Activated CD4-positive, alpha-beta T cell treated with anti-CD3 and anti-CD28 coated beads for 24 hours (primary cell): ENCODE data around the gene MAST4.

Experiments
- DNase-seq, 2 donors: peaks; one replicate each; pipeline ENCODE4 v3.0.0-alpha.2; 2020; ENCODE audit warnings: low read depth in 2 of 2

Gene MAST4

DNA sequence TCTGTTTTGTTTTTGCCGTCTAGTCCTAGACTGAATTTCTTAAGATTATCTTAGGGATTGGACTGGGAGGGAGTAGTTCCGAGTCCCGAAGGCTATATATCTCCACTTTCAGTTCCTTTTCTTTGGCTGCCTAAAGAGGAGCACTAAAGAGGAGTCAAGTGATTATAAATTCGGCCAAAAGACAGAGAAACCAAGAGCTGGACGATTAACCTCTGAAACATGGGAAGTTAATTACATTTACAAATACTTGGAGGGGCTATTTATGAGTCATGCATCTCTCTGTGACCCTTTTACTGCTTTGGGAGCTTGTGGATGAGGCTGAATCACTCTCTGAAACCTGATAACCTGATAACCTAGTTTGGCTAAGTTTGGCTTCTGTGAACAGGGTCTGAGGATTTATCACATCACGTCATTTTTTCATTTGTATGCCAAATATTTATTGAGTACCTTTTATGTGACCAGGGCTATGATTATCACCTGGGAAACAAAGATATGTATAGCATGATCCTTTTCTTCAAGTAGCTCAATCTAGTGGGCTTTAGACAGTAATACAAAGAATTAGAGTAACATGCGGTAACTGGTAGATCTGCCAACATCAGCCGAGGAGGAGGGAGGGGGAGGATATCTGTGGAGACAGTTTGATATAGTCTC is 419.5 kb downstream of the MAST4 start:
- DNase-seq, result no peak

DNA sequence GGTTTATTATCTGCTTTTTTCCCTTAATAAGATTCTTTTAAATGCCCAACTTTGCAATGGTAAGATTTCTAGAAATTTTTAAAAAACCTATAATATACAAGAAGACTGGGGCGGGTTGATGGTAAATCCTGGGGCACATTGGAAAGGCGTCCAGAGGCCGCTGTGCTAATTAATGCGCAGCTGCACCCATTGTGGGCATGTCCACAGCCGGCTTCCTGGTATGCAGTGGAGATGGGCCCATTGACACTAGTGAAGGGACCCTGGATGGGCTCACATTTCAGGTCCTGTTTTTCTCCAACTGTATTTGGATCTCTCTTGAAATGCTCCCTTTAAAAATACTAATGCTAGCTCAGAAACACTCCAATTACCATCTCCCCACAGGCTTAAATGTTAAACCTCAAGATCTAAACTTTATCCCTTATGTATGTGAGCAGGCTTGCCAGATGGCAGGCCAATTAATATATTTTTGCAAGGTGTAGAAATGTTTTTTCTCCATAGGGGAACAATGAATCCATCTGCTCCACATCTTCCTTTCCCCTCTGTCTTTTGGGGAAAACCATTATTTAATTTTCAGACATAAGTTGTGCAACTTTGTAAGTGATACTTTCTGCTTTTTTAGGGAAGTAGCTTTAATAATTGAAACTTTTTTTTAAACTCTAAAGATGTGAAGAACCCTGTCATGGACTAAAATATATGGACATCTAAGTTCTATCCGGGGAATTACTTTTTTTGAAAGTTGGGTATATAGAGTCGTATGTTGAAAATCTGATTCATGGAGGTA is 423.1 kb downstream of the MAST4 start:
- DNase-seq, result no peak

DNA sequence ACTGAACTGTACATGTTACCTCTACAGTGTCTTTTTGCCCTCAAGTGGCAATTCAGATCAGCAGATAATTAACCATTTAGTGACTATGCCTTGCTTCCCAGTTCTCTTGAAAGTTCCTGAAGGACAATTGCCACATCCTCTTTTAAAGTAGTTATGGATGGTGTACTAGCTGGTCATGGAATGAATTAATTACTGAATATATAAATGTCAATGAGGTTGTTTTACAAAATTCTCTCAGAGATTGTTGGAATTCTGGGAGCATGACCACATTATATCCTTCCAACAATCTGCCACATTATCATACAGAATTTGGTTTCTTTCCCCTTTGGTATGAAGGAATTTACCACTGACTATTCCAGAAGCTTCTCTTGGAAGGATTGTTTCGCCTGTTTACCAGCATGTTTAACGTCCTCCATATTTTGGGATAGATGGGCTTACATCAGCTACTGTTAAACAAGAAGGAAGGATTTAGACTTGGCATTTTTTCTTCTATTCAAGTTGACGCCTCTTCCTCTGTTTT is 424.0 kb downstream of the MAST4 start:
- DNase-seq, result no peak

DNA sequence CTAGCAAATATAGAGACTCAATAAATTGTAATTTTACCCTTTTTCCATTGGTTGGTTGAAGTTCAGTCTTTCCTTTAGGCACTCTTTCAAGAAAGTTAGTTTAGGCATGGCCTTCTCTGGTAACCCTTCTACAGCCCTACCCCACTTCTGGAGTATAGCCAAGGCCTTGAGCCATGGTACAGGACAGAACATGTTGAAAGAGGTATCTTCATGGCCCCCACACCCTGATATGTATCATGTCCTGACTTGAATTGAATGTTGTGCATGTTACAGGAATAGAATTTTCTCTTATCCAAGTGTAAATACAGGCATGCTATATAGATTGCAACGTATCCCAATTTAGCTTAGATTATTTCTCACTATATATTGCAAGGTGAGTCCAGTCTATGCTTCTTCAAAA is 424.8 kb downstream of the MAST4 start:
- DNase-seq, result no peak

DNA sequence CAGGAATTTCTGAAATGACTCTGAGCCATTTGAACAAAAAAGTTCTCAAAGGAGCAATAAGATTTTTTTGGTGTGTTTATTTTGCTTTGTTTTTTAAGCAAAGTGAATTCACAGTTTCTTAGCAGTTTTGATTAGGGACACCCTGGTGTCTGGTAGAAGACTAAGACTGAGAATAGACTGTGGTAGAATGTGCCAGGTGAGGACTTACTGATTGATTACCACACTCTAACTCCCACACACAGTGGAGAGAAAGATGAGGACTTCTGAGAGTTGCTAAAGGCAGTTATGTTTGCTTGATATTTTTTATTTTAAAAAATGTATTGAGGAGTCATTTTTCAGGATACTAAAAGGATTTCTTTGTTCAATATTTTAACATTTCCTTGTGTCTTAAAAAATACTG is 425.3 kb downstream of the MAST4 start:
- DNase-seq, result no peak

DNA sequence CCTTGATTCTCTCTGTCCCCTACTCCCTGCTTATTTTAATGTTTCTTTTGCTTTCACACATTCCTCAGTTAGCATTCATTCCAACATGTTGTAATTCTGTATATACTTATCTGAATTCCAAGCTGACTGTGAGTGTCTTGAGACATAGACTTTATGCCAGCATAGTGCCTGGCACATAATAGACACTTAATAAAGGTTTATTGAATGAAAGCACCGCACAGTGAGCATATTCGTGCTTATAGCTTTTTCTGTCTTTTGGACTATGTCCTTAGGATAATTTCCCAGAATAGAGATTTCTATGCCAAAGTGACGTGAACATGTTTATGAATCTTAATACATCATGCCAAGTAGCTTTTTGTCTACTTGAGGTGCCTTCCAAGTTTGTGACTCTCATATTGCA is 425.8 kb downstream of the MAST4 start:
- DNase-seq, result no peak

DNA sequence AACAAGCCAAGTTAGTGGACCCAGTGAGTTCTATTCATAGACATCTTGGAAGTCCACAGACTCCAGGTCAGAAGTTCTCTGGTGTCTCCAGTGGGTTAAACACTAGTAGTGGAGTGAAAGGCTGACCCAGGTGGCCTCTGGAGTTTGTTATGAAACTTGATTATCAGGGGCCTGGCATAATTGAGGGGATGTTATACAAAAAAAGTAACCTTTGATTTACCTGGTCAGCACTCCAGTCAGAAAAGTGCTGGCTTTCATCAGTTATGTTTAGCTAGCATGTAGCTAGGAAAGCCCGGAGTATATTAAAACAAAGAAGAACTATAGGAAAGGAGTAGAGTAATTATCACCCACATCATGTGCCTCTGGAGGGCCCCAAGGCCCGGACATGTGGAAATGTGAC is 429.3 kb downstream of the MAST4 start:
- DNase-seq, result no peak

DNA sequence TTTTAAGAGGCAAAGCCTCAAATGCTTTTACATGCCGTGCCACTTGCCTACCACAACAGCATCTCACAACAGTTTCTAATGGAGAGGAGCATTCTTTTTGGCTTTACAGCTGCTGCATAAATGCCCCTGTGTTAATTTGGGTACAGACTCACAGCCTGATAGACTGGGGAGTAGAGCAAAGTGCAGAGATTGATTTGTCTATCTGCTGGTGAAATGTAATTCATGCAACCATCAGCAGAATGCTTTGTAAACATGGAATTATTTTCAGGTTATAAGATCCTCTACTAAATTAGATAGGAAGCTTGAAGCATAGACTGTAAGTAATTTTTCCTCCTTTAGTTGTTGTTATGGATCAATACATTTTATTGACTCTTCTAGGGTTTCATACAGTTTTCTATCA is 430.1 kb downstream of the MAST4 start:
- no peak for DNase-seq

DNA sequence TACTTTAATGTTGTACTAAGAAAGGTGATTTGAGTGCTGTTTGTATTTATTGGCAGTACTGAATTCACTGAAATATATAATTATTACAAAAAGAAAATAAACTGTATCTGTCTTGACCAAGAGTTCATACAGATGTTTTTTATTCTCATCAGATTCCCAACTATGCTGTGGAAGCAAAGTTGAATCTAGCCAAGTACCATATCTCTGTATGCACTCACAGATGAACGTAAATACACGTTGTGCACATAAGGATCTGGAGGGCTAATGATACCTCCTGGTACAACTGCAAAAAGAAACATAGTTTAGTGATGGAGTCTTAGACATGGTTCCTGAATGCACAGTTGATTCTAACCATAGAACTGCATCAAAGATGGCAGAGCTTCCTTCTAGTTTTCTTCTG is 431.0 kb downstream of the MAST4 start:
- no peak for DNase-seq

DNA sequence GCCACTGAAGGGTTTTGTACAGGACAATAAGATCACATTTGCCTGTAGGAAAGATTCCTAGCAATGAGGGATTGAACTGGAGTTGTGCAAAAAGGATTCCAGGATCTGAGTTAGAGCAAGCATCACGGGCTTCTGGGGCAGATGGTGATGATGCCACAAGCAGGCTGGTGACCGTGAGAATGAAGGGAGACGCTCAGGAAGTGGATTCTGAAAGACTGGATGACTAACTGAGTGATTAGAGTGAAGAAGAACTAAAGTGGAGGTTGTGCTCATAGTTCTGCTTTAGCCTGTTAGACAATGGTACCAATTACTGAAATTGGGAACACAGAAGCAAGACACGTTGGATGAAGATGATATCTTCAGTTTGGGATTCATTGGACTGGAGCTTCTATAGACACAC is 432.2 kb downstream of the MAST4 start:
- no peak for DNase-seq

DNA sequence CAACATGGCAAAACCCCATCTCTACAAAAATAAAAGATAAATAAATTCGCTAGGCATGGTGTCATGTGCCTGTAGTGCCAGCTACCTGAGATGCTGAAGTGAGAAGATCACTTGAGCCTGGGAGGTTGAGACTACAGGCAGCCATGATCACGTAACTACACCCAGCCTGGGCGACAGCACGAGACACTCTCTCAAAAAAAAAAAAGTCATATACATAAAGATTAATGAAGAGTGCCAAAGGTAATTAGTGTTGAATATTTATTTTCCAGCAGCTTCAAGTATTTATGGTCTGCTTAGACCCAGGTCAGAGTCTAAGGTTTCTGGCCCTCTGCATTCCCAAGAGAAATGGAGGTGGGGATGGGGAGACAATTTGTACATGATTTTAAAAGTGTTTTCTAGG is 432.7 kb downstream of the MAST4 start:
- DNase-seq, result no peak

DNA sequence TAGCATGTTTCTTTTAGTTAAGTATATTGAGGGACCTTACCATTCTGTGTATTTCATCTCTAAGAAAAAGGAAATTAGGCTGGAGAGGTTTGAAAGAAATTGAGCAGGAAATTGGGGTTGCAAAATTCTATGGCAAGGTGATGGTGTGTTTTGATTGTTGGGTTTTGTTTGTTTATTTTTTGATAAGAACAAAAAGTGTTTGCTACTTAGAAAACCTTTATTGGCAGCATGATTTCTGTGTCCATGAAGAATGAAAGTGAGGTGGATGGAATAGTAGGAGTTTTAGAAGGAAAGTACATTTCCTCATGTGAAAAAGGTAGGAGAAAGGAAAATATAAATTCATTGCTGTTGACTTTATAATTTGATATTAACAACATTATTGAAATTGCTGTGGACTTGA is 433.3 kb downstream of the MAST4 start:
- DNase-seq, result no peak

DNA sequence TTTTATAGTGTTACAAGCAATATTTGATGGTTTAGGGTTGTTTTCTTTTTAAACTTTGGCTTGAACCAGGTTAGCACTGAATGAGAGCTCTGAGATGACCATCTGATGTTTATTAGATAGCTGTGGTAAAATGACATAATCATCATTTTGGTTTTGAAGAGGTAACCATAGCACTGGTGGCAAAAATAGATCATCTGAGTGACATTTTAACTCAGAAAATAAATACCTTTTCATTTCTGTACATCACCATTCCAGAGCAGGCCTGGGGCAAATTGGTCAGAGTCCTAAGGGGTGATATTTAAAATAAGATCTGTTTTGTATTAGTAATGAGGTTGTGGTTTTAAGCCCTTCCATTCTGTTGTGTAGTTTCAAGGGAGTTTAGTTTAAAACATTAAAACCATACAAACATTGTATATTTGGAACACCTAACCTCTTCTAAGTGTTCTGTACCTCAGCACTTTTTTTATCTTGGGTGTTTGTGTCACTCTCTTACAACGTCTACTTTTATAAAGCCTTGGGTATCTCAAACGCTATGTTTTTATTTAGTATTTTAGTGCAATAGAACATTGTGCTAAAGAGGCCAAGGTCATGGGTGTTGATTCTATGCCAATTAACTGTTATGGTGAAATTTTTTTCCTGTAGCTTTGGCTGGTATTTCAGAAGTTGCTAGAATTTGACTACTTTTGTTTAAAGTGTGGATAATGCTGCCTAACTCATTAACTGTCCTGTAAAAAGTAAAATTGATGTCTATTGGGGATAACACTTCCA is 434.3 kb downstream of the MAST4 start:
- DNase-seq, result no peak

DNA sequence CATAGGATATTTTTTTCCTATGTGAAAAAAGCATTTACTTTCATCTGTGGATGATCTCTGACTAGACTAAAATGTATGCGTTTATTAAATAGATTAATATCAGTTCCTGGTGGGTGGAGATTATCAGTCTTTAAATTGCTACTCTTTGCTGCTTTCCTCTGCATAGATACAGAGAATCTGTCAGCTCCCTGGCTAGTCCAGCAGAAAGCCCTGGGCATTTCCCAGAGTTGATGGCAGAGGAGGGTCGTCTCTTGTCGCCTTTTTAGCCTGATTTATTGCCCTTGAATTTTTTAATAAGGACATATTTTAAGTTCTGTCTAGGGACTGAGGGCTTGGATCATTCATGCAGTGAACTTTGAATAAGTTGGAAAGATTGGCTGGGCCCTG is 434.9 kb downstream of the MAST4 start:
- no peak for DNase-seq

DNA sequence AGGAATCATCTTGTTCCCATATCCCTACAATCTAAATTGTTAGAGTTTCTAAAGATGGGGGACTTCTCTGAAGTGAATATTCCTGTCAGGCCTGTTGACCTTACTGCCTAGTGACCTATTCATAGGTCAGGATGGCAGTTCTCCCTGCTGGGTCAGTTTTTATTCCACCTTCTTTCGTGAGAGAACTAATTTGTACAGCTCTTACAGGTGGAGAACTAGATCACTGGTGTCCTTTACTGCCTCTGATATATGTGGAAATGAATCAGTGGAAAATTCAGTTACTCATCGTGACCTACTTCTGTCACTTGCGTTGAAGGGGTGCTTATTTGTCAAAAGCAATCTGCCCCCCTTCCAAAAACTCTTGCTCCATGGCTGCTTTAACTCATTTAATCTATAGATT is 435.5 kb downstream of the MAST4 start:
- no peak for DNase-seq

DNA sequence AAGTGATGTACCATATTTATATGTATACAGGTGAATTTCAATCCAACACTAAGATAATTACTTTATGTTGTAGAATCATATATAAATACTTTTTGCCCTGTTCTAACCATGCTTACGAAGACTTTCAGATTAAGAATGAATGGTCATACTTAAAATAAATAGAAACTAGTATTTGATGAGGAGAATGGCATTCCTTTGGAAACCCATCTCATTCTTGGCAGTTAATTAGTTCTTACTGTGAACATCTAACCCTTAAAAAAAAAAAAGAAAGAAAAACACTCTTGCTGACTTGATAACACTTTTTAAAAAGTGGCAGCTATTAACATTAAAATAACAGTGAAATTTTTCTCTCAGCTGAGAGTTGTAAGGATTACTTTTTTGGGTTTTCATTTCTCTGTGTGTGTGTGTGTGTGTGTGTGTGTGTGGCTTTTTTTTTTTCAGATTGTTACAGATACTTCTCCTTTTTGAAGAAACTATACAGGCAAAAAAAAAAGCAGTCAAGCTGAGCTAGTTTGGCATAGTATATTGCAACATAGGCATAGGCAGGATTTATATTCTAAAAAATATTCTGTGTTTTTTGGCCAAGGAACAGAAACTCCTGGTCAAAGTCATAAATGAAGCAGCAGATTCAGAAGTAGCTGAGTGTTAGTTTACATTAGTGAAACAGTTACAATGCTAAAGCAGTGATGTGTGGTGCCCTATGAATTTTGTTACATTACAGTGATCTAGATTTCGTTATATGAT is 436.9 kb downstream of the MAST4 start:
- no peak for DNase-seq

DNA sequence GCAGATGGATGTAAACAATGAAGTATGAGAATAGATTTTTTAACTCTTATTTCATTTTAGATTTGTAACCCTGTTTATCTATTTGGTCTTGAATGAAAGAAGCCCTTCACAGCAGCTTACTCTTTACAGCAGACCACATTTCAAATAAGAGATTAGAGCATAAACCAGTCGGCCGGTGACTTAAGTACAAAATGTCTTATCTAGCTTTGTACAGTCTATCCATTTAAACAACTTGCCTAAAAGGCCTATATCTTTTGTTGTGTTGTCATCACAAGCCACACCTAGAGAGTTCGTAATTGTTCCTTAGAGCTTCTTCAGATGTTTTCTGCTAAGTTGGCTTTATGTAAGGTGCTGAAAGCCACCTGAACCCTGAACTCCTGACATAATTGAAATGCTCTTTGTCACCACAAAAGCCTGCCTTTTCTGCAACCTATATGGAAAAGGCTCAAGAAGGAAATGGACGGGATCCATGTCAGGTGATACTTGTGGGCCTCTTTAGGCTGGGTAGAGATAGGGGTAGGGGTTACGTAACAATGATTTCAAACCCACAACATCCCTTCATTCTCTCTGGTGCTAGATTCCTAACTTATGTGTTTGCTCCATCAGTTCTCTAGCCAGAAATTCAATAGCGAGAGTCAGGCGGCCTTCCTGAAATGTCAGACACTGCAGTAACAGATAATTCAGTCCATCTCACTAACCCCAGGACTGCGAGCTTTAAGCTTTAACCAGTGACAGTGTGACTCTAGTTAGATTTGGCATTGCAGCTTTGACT is 437.9 kb downstream of the MAST4 start:
- no peak for DNase-seq

DNA sequence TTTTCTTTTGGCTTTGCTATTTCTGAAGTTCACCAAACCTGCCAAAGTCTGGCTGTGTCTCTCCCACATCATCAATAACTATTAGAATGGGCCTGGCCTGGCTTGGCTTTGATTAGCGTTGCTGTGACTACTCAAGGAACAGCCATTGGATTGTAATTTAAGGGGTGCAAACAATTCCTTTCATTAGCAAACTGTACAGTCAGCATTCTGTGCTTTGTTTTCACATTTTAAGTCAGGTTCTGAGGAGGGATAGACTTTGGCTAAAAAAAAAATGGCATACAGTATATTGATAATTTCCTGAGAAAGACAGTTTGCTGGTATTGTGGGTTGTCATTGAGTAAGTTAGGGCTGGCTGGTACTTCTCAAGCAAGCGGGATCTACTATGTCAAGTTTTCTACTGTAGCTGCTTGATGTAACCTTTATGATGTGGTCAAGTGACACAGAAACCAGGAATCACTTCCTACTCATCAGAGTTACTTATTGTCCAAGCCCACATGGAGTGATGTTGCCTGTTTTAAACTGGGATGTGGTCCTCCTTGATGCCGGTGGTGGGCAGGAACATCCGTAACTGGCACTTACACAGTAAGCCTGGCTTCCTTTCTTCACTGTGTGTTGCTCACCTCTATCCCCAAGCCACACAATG is 439.0 kb downstream of the MAST4 start:
- no peak for DNase-seq

DNA sequence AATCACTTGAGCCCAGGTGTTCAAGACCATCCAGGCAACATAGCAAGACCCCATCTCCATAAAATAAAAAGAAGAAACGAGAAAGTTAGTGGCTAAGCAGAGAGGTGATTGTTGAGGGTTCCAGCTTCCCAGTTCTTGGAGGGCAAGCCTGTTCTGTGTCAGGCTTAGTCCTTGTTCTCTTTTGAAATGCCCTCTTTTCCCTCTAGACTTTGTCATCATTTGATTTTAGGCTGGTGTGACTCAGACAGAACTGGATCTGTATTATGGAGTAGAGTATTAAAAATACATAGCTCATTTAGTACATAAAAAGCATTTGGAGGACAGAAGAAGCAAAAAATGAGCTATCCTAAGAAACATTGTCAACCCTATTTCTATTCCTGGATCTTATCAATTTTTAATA is 441.0 kb downstream of the MAST4 start:
- no peak for DNase-seq

DNA sequence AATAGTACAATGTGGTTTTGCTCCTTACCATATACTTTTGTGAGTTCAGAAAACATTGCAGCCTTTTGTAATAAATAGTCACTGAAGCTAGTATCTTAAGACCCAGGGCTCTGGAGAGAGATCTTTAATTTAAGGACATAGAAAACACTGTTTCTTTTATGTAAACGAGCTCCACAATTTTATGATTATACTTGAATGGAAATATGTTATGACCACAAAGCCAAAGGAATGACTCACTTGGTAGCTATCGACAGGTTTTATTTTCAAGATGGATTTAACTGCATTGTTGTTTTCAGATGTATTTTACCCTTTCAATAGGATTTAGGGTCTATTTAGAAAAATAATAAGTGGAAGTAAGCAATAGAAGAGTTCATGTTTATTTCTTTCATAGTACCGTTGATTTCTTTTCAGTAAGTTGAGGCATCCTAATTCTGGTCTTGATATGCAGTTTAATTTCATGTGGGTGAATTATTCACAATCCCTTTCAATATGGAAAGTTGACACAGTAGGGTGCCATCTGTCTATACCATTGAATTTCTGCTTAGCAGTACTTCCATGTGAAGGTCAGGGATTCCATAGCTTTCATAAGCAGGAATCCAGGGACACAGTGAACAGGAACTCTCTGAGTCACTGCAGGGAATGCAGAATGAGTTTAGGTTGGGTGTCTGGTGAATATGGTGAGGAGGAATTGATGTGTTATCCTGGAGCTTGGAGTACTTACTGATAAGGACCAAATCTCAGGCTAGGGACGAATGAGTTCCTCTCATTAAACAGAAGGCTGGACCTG is 442.8 kb downstream of the MAST4 start:
- DNase-seq, result no peak
